ENCODE data around the gene MRM2.
A peak's percentile ranks its signal among the peaks of the same experiment; 100 is the strongest.
"Not testable (repeated sequence)": the region's sequence is repeated elsewhere in the genome, so short reads cannot be mapped to it uniquely, and the experiment has no call there.

Gene MRM2

GRCh38 chr7:2241580-2242540 is at the start of gene MRM2, which contains the start of gene NUDT1:
MRM2 (minus strand) TSS chr7:2242205; CDS start chr7:2242169, 36 bp downstream.
NUDT1 (plus strand) TSS chr7:2242226; CDS start chr7:2244575, 2,349 bp downstream.
- peak; percentile 89 for DNase-seq

DNA sequence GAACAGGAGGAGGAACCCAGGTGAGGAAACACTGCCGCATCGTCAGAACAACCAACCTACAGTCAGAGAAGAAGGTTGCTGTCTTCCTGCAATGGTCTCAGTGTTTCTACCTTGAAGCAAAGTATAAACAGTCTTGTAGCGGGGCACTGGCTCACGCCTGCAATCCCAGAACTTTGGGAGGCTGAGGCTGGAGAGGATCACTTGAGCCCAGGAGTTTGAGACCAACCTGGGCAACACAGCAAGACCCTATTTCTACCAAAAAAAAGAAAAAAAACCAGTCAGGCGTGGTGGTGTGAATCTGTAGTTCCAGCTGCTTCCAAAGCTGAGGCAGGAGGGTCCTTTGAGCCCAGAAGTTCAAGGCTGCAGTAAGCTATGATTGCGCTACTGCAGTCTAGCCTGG is 48.9 kb upstream of the MRM2 start:
- no peak for DNase-seq

DNA sequence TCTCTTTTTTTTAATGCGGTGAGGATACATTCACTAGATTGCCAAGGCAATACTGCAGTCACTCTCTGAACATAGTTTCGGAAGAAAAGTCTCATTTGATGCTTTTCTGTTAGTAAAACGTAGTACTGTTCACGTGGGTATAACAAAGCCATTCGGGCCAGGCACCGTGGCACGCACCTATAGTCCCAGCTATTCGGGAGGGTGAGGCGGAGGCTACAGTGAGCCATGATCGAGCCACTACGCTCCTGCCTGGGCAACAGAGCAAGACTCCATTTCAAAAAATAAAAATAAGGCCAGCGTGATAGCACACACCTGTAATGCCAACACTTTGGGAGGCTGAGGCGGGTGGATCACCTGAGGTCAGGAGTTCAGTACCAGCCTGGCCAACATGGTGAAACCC is 47.6 kb upstream of the MRM2 start:
- no peak for DNase-seq

DNA sequence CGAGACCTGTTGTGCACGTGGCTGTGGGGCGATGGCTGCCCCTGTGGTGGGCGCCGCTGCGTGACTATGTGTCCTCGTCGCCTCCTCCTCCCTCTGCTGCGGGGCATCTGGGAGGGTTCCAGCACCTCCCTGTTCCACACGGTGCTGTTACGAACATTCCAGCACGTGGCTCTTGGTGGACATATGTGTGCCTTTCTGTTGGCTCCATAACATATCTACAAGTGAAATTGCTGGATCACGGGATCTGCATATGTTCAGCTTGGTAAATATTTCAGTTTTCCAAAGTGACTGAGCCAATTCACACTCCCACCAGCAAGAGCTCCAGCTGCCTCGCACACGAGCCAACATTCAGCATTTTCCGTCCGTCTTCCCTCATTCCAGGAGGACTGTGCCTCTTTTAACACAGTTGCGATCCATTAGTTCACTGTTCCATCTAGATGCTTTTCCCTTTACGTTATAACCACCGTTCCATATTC is 47.1 kb upstream of the MRM2 start:
- no peak for DNase-seq

- DNase-seq = no peak
These were observed 46.5 kb upstream of the MRM2 start for GRCh38 chr7:2288503-2288902.

DNA sequence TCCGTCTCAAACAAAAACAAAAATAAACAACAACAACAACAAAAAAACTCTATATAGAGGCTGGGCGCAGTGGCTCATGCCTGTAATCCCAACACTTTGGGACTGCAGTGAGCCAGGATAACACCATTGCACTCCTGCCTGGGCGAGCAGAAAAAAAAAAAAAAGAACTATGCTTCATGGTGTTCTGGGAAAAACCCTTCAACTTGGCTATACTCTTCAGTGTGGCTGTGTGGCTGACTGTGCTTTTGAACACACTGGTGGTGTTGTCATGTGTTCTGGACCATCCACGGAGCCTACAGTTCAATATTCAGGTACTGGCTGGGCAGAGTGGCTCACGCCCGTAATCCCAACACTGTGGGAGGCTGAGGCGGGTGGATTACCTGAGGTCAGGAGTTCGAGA is 45.7 kb upstream of the MRM2 start:
- DNase-seq = no peak

- no peak for DNase-seq
These were observed 41.1 kb upstream of the MRM2 start for GRCh38 chr7:2283074-2283473.

DNA sequence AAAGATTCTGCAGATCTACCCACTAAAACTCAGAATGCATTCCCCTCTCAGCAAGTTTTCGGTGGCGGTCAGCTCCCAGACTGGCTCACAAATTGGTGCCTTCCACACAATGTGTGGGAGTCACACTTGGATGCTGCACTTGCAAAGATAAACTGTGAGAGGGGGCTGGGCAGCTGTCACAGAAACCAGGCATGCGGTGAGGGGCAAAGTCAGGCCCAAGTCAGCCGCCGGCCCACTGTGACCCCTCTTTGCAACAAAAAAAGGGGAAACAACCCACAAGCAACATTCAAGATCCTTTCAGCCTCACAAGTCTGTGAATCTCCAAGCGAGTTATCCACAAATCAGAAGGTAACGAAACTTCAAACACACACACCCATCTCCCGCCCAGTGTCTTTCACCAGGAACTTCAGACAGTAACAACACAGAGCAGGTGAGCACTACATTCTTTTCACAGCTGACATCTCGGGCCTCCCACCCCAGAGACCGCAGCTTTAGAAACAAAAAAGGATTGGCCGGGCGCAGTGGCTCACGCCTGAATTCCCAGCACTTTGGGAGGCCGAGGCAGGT is 40.3 kb upstream of the MRM2 start:
- DNase-seq = no peak

- no peak for DNase-seq
These were observed 39.5 kb upstream of the MRM2 start for GRCh38 chr7:2281541-2281940.

DNA sequence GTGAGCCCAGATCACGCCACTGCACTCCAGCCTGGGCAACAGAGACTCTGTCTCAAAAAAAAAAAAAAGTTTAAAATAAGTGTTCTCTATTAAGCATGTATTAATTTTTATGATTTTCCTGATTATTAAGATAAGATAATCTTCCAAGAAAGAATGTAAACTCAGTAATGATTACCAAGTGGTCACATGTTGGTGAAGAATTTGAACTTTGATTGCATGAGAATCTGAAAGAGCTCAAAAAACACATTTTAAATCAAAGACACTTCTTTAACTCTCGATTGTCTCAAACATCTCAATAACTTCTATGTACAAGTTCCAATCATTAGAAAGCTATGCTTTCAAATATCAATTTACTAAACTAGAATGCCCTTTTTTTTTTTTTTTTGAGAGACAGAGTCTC is 38.4 kb upstream of the MRM2 start:
- DNase-seq = no peak

GRCh38 chr7:2279896-2280295 is 37.9 kb upstream of the MRM2 start:
- no peak for DNase-seq

DNA sequence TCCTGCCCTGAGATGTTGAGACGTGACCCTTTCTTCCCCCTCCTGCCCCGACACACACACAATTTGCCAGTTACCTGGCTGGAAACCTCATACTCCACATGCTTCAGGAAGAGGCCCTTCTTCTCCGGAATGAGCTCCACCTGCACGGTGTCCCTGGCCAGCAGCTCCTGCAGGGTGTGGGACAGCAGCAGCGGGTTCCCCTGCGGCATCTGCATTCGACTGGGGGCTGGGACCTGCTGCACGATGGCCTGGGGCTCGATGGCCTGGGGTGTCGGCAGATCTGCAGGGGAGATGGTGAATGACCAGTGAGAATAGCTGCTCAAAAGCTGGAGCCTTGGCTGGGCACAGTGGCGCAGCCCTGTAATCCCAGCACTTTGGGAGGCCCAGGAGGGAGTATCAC is 36.0 kb upstream of the MRM2 start:
- no peak for DNase-seq

DNA sequence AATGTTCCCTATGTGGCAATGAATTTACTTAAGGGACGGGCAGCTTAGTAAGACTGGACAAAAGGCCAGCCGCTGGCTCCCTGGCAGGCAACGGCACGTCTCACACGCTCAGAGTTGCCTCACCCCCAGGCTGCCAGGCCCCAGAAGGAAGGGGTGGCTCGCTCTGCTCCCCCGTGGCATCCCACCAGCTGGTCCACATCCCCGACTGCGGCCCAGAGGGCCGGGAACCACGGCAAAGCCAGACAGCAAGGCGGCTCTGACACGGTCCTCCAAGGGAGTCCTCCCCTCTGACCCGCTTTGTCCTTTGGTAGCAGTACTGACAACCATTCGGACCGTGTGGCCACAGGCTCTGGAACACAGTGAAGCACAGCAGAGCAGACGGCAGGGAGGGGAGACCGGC is 34.1 kb upstream of the MRM2 start:
- no peak for DNase-seq

DNA sequence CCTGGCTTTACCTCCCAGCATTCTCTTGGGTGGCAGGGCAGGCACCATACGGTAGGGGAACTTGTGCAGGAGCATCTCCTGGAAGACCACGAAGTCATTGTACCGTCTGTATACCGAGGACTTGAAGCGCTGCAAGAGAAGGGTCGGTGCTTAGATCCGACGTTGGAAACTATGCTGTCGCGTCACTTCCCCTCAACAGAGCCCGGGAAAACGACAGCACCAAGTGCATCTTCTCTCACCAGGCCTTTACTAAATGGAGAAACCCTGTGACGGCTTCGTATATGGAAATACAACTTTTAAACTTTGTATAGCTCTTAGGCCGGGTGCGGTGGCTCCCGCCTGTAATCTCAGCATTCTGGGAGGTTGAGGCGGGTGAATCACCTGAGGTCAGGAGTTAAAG is 33.1 kb upstream of the MRM2 start:
- no peak for DNase-seq

- no peak for DNase-seq
These were observed 32.7 kb upstream of the MRM2 start for GRCh38 chr7:2274666-2275065.

- DNase-seq = no peak
These were observed 31.9 kb upstream of the MRM2 start for GRCh38 chr7:2273866-2274265.

GRCh38 chr7:2272031-2272430 is 30.0 kb upstream of the MRM2 start:
- DNase-seq = no peak

GRCh38 chr7:2271273-2272026 is 29.4 kb upstream of the MRM2 start:
- no peak for DNase-seq

GRCh38 chr7:2270495-2270894 is 28.5 kb upstream of the MRM2 start:
- DNase-seq = no peak

GRCh38 chr7:2269991-2270460 is 28.0 kb upstream of the MRM2 start:
- DNase-seq = no peak

- not testable (repeated sequence) for DNase-seq
These were observed 27.3 kb upstream of the MRM2 start for GRCh38 chr7:2269089-2269990.

GRCh38 chr7:2266911-2267310 is 24.9 kb upstream of the MRM2 start:
- no peak for DNase-seq
